Fibroblast of mammary gland (primary cell): ENCODE measurements around the gene SDK2.

Experiments used
- DNase-seq: peaks from one replicate; pipeline ENCODE4 v3.0.0-alpha.2; 2010; ENCODE audit warnings: low read depth
- H3K4me3 ChIP-seq: 2 replicates; pipeline ENCODE4 v1.5.1; 2011; ENCODE audit warnings: low read depth, mild to moderate bottlenecking, low read length, moderate library complexity; ENCODE audit not compliant: control insufficient read depth
- CTCF ChIP-seq: conservative IDR thresholded peaks from 2 replicates; pipeline ENCODE4 v1.5.1; 2011; ENCODE audit warnings: low read depth, low read length, inconsistent platforms; ENCODE audit not compliant: control insufficient read depth, insufficient read depth

Gene SDK2

GRCh38 chr17:73541111-73541510 is 103.1 kb downstream of the SDK2 start:
- no peak for TF ChIP-seq CTCF
- H3K4me3 ChIP-seq, result no peak overlapping the region
- DNase-seq, result no peak

- no peak overlapping the region for H3K4me3 ChIP-seq
- DNase-seq, result no peak
- no peak for TF ChIP-seq CTCF
Measured at GRCh38 chr17:73539166-73539565, 105.1 kb downstream of the SDK2 start.

- no peak for DNase-seq
- no peak overlapping the region for H3K4me3 ChIP-seq
- no peak for TF ChIP-seq CTCF
Measured at GRCh38 chr17:73538445-73538844, 105.8 kb downstream of the SDK2 start.

GRCh38 chr17:73536700-73537605 is 107.3 kb downstream of the SDK2 start:
- DNase-seq, result no peak
- H3K4me3 ChIP-seq, result no peak overlapping the region
- TF ChIP-seq CTCF, result no peak

- H3K4me3 ChIP-seq, result no peak overlapping the region
- no peak for DNase-seq
- no peak for TF ChIP-seq CTCF
Measured at GRCh38 chr17:73535746-73536145, 108.5 kb downstream of the SDK2 start.

- no peak for DNase-seq
- TF ChIP-seq CTCF, result no peak
- H3K4me3 ChIP-seq, result no peak overlapping the region
Measured at GRCh38 chr17:73534209-73534909, 109.9 kb downstream of the SDK2 start.
